HG03139 (cell line): ENCODE measurements around the gene CTNNA2.

ENCODE experiments used
- ATAC-seq: cut with Tn5 transposase; IDR thresholded peaks from one replicate; pipeline ENCODE4 v1.9.1; 2021; ENCODE audit not compliant: unreplicated experiment

CTNNA2 gene

GRCh38 chr2:79611448-79612016 lies 98.7 kb downstream of the CTNNA2 start:
- no peak for ATAC-seq

- ATAC-seq: no peak
These were observed 100.1 kb downstream of the CTNNA2 start for GRCh38 chr2:79612999-79613398.

GRCh38 chr2:79619442-79619841 lies 106.6 kb downstream of the CTNNA2 start:
- ATAC-seq: no peak

GRCh38 chr2:79619976-79620375 lies 107.1 kb downstream of the CTNNA2 start:
- no peak for ATAC-seq

GRCh38 chr2:79620679-79621078 lies 107.8 kb downstream of the CTNNA2 start:
- no peak for ATAC-seq

- ATAC-seq: no peak
These were observed 108.4 kb downstream of the CTNNA2 start for GRCh38 chr2:79621252-79621651.

- ATAC-seq: no peak
These were observed 108.9 kb downstream of the CTNNA2 start for GRCh38 chr2:79621755-79622154.

- no peak for ATAC-seq
These were observed 109.7 kb downstream of the CTNNA2 start for GRCh38 chr2:79622508-79622907.

- no peak for ATAC-seq
These were observed 114.4 kb downstream of the CTNNA2 start for GRCh38 chr2:79627237-79627636.

- no peak for ATAC-seq
These were observed 117.2 kb downstream of the CTNNA2 start for GRCh38 chr2:79630060-79630459.

- no peak for ATAC-seq
These were observed 118.2 kb downstream of the CTNNA2 start for GRCh38 chr2:79630972-79631557.

GRCh38 chr2:79638410-79638809 lies 125.6 kb downstream of the CTNNA2 start:
- no peak for ATAC-seq

- ATAC-seq: no peak
These were observed 126.1 kb downstream of the CTNNA2 start for GRCh38 chr2:79638954-79639353.

GRCh38 chr2:79640001-79640400 lies 127.2 kb downstream of the CTNNA2 start:
- no peak for ATAC-seq

- no peak for ATAC-seq
These were observed 136.7 kb downstream of the CTNNA2 start for GRCh38 chr2:79649531-79649930.

- no peak for ATAC-seq
These were observed 147.7 kb downstream of the CTNNA2 start for GRCh38 chr2:79660557-79660956.

GRCh38 chr2:79665091-79665490 lies 152.2 kb downstream of the CTNNA2 start:
- no peak for ATAC-seq

GRCh38 chr2:79666430-79666829 lies 153.6 kb downstream of the CTNNA2 start:
- no peak for ATAC-seq

- no peak for ATAC-seq
These were observed 156.9 kb downstream of the CTNNA2 start for GRCh38 chr2:79669714-79670113.

GRCh38 chr2:79670198-79670597 lies 157.3 kb downstream of the CTNNA2 start:
- ATAC-seq: no peak

- no peak for ATAC-seq
These were observed 174.0 kb downstream of the CTNNA2 start for GRCh38 chr2:79686884-79687283.

GRCh38 chr2:79695248-79695647 lies 182.4 kb downstream of the CTNNA2 start:
- no peak for ATAC-seq

GRCh38 chr2:79697200-79697599 lies 184.3 kb downstream of the CTNNA2 start:
- ATAC-seq: no peak
